DMS 273 (cell line): ENCODE data around the gene CTNNA2.

Experiments
- DNase-seq: peaks from one replicate; lab custom pipeline; 2025; ENCODE audit not compliant: unreplicated experiment; lab: John Stamatoyannopoulos, UW

Gene CTNNA2

DNA sequence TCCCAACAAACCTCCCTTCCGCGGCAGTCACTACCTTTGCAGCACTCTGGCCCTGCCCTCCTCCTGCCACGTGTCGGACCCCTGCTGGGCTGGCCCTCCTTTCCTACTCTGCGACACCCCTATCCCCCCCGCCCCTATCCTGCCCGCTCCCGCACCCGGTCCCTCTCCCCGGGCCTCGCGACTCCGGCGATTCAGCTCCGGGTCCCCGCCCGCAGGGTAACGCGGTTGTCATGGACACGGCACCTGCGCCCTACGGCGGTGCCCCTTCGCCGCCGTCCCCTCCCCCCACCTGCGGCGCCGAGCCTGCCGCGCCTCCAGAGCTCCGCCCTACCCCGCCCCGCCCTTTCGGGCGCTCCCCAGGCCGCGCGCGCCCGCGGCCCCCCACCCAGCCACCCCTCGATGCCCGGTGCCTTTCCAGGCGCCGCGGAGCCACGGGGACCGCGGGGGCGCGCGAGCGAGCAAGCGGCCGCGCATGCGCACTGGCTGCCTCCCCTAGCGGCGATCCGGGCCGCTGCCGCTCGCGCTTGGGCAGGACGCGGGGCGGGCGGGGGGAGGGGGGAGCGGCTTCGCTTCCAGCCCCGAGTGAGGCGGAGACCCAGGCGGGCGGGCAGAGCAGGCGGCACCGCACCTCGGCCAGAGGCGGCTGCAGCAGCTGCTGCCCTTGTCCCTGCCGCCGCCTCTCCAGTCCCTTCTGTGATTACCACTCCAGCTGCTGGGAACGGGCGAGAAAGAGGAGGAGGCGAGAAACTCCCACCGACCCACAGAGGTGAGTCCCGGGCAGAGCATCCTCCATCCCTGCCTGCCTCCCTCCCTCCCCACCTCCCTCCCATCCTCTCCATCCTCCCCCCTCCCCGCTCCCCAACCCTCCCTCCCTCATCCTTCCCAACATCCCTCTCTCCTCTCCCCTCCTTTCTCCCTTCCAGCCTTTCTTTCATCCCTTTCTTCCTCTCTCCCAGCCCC lies at the start of gene CTNNA2:
CTNNA2 (plus strand) TSS at position 610 of the 960 bp plus-strand sequence.
- DNase-seq = peak; percentile 94

- DNase-seq = no peak
These were observed 25.5 kb upstream of the CTNNA2 start for GRCh38 chr2:79487399-79487798.

GRCh38 chr2:79511320-79511951 lies 1.4 kb upstream of the CTNNA2 start:
- peak; percentile 30 for DNase-seq

DNA sequence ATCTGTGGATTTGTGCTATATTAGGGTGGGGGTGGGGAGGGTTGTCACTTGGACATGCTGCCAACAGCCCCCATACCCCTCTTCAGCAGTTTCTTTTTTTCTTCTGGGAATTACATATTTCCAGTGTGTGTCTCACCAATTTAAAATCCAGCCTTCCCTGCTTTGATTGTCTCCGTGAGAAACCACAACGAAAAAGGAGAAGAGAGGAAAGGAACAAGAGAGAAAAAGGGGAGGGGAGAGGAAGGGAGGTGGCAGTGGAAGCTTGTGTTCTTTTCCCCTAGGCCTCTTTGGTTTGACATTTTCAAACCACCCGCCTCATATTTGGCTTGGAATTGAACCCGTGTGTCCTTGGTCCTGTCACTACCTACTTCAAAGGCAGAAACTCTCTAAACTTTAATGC lies 860 bp downstream of the CTNNA2 start:
- no peak for DNase-seq

DNA sequence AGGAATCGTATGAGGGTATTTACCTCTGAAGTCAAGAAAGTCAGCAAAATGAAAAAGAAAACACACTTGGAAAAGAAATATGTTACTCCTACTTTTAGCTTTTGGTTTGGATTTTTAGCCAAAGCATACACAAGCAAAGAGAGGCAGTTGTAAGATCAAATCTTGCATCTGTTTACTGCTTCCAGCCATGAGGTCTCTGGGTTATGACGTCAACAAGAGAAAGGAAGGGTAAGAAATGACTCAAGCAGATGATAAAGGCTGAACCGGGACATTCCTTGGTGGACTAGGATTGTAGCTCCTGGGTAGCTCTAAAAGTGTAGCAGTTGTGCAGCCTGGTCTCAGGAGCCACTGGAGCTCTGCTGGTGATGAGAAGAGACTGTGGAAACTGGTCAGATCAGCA lies 16.8 kb downstream of the CTNNA2 start:
- DNase-seq = no peak

DNA sequence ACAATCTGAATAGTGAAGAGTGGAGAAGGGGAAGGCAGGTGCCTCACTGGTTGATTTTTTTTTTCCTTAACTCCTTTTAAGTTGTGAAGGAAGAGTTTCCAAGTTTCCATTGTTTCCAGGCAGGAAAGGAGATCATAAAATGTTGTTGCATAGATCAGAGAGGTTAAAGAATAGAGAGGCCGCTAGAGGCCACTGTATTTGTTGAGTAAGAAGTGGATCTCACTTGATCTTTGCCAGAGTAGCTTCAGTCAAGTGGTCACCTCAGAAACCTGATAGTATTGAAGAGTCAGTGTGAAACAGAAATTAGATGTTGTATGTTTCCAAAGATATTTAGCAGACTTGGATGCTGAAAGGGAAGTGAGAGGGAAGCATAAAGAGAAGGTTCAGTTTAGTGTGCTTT lies 17.6 kb downstream of the CTNNA2 start:
- peak; percentile 7 for DNase-seq

GRCh38 chr2:79547568-79547967 lies 34.7 kb downstream of the CTNNA2 start:
- no peak for DNase-seq

DNA sequence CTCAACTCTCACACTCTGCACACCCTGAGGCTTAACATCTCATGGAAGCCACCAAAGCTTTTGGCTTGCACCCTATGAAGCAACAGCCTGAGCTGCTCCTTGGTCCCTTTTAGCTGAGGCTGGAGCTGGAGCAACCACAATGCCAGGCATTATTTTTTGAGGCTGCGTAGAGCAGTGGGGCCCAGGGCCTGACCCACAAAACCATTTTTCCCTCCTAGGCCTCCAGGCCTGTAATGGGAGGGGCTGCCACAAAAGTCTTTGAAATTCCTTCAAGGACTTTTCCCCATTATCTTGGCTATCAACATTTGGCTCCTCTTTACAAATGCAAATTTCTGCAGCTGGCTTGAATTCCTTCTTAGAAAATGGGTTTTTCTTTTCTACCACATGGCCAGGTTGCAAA lies 39.8 kb downstream of the CTNNA2 start:
- DNase-seq = no peak

- no peak for DNase-seq
These were observed 42.0 kb downstream of the CTNNA2 start for GRCh38 chr2:79554899-79555298.

DNA sequence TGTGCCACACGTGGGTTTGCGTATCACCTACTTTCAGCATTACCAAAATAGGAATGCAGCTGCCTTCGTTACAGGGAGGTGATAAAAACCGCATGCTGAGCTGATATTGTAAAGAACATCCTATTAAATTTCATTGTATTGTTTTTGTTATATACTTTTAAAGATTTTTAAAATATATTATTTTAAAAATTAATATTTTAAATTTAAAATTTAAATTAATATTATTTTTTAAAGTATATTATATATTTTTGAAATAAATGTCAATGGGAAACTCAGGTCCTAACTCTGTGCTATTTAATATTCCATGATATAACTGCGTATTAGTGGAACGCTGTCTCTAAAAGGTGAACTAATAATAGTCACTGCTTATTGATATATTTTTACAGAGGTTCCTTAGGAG lies 51.2 kb downstream of the CTNNA2 start:
- no peak for DNase-seq

DNA sequence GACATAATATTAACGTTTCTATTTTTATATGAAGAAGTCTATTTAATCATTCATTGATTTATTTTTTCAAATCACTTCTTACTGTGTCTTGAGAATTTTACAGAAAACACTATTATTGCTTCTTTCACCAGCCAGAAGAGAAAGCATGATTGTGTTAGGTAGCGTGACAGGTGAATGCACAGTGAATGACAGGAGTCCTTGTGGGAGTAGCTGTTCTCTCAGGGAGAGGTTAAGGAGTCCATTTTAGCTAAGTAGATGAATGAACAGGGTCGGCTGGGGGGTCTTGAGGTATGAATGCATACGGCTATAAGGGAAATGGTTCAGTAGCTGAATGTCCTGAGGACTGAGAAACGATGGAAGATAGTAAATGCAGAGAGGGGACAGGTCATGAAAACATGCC lies 56.2 kb downstream of the CTNNA2 start:
- no peak for DNase-seq

DNA sequence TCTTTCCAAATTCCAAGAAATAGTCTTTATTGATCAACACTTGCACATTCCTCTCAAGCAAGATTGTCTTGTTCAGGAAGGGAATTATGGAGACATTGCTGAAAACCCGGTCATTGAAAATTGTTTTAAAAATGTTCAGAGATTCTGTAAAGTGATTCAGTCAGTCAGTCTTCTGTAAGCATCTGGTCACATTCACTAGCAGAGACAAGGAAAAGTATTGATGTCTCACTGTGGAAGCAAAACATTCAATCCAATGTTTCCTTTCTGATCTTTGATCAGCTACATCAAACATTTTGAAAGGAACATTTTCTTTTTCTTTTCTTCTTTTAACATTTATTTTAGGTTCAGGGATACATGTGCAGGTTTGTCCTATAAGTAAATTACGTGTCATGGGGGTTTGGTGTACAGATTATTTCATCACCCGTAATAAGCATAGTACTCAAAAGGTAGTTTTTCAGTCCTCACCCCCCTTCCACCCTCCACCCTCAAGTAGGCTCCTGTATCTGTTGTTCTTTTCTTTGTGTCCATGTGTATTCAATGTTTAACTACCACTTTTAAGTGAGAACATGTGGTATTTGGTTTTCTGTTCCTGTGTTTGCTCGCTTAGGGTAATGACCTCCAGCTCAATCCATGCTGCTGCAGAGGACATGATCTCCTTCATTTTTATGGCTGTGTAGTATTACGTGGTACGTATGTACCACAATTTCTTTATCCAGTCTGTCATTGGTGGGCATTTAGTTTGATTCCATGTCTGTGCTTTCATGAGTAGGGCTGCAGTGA lies 61.2 kb downstream of the CTNNA2 start:
- DNase-seq = no peak

GRCh38 chr2:79576451-79576850 lies 63.6 kb downstream of the CTNNA2 start:
- no peak for DNase-seq

GRCh38 chr2:79578952-79579351 lies 66.1 kb downstream of the CTNNA2 start:
- no peak for DNase-seq

DNA sequence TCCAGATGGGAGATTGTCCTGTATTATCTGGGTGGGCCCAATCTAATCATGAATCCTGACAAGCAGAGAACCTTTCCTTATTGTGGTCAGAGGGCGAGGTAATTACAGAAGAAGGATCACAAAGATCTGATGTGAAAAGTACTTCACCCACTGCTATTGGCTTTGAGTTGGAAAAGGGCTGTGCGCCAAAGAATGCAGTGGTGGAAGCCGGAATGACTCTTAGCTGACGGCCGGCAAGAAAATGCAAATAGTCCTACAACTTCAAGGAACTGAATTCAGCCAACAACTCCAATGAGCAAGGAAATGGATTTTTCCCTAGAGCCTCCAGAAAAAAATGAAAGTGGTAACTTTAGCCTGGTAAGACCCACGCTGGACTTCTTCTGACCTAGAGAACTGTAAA lies 67.3 kb downstream of the CTNNA2 start:
- peak; percentile 1 for DNase-seq

DNA sequence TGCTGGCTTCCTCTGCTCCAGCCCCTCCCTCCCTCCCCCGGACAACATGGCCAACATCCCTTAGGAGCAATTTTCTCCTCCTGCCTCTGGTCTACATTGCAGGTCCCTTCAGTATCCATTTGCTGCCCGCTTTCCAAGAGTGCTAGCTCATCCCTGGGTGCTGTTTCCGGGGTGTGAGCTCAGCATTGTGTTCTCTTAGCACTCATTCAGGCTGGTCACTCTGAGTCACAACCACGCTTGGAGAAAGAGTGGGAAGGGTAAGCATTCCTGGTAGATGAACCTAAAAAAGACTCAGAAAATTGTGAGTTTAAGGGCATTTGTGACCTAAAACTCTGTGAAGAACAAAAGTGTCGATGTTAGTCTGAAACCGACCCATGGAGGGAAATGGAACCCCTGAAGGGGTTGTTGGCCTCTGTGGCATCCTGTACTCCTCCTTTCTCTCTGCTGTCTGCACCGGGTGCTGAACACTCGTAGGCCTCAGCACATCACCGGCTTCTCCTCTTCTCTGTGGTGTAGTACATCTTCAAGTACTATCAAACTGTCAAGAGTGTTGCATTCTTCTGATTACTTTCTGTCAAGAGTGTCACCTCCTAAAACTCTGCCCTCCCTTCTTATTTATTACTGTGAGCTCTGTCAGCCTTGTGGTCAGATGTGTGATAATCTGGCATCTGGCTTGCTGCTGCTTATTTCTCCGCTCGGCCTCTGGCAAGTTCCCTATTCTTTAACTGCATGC lies 73.0 kb downstream of the CTNNA2 start:
- no peak for DNase-seq

DNA sequence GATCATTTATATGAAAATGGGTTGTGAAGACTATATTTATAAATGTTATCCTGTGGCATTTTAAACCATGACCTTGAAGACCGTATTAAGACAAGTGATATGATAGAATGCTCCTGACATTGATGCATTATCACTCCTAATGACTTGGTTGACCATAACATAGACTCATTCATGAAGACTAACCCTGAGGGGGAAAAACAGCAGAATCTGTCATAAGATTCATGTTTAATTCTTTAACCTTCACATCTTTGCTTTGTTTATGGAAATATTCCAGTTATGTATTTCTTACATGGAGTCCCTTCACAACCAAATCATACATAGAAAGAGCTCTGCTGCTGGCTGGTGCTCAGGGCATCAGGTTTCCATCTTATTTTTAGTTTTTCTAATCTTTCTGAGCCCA lies 78.4 kb downstream of the CTNNA2 start:
- no peak for DNase-seq

GRCh38 chr2:79593237-79593867 lies 80.5 kb downstream of the CTNNA2 start:
- DNase-seq = no peak

DNA sequence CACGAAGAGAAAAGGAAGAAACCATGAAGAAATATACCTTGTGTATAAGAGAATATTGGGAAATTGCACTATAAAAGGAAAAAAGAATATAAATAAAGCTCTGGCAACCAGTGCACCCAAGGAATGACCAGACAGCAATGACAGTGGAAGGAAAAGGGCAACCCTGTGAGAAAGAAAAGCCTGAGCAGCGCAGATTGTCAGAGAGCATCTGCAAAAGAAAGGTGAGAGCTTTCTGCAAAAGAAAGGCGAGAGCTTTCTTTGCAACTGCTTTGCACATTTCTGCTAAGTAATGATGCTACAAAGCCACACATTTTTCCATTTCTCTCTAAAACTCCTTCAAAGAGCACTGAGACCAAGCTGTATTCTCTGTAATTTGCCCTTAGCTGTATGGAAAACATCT lies 83.6 kb downstream of the CTNNA2 start:
- DNase-seq = no peak

DNA sequence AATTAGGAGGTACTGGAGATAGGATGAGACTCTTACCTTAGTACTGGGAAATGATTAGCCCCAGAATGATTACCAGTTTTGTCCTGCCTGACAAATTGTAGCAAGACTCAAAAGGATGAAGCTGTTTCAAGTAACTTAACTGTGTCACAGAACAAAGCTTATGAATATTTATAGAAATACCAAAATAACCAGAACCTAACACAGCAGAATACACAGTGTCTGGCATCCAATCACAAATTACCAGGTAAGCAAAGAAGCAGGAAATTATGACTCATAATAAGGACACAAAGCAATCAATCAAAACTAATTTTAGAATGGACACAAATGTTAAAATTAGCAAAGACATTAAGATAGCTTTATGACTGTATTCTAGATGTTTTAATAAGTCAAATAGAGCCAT lies 91.9 kb downstream of the CTNNA2 start:
- no peak for DNase-seq
